ENCODE measurements around the gene STEAP3. TPM values are rescaled to one million over a fixed set of nuclear protein-coding genes. Genes with fewer than 3 reads are reported as not detected.
A peak's percentile ranks its signal among the peaks of the same experiment; 100 is the strongest.

The STEAP3 gene
- total RNA-seq, 1 donor from 2014 or later = 11.8 TPM

GRCh38 chr2:119222863-119223520 is 642 bp upstream of the STEAP3 start:
- no peak for DNase-seq
- ATAC-seq = no peak
- intact Hi-C loops (cut with micrococcal nuclease) = no loop called here

- intact Hi-C loops (cut with micrococcal nuclease) = no loop called here
- DNase-seq (no peak), ATAC-seq (no peak)
These were observed 914 bp downstream of the STEAP3 start for GRCh38 chr2:119224391-119225104.

GRCh38 chr2:119225105-119225865 is 1.7 kb downstream of the STEAP3 start:
- ATAC-seq (no peak), DNase-seq (no peak)
- intact Hi-C loops (cut with micrococcal nuclease) = no loop called here

GRCh38 chr2:119225926-119226325 is 2.3 kb downstream of the STEAP3 start:
- ATAC-seq (no peak), DNase-seq (no peak)
- intact Hi-C loops (cut with micrococcal nuclease) = no loop called here

- DNase-seq (no peak), ATAC-seq (no peak)
- intact Hi-C loops (cut with micrococcal nuclease) = no loop called here
These were observed 3.7 kb downstream of the STEAP3 start for GRCh38 chr2:119227346-119227745.

- no peak for ATAC-seq
- no peak for DNase-seq
- intact Hi-C loops (cut with micrococcal nuclease) = no loop called here
These were observed 4.5 kb downstream of the STEAP3 start for GRCh38 chr2:119228136-119228535.

GRCh38 chr2:119228964-119229363 is 5.3 kb downstream of the STEAP3 start:
- intact Hi-C loops (cut with micrococcal nuclease) = no loop called here
- DNase-seq = no peak
- ATAC-seq = no peak

- intact Hi-C loops (cut with micrococcal nuclease) = no loop called here
- no peak for DNase-seq
- no peak for ATAC-seq
These were observed 6.1 kb downstream of the STEAP3 start for GRCh38 chr2:119229716-119230115.

GRCh38 chr2:119230219-119231185 is 6.9 kb downstream of the STEAP3 start:
- intact Hi-C loops (cut with micrococcal nuclease) = no loop called here
- DNase-seq (no peak), ATAC-seq (no peak)

- no peak for ATAC-seq
- intact Hi-C loops (cut with micrococcal nuclease) = no loop called here
- DNase-seq = no peak
These were observed 8.5 kb downstream of the STEAP3 start for GRCh38 chr2:119231975-119232665.

GRCh38 chr2:119232666-119232993 is 9.0 kb downstream of the STEAP3 start:
- DNase-seq = no peak
- no peak for ATAC-seq
- intact Hi-C loops (cut with micrococcal nuclease) = no loop called here

- ATAC-seq (no peak), DNase-seq (no peak)
- intact Hi-C loops (cut with micrococcal nuclease) = no loop called here
These were observed 9.8 kb downstream of the STEAP3 start for GRCh38 chr2:119233326-119234020.

GRCh38 chr2:119234021-119235019 is 10.7 kb downstream of the STEAP3 start:
- ATAC-seq = peak; percentile 51

GRCh38 chr2:119236796-119237195 is 13.2 kb downstream of the STEAP3 start:
- no peak for ATAC-seq
- no peak for DNase-seq
- intact Hi-C loops (cut with micrococcal nuclease) = no loop called here

More at GRCh38 chr2:119234021-119235019, 10.7 kb downstream of the STEAP3 start:
- intact Hi-C loops (cut with micrococcal nuclease) = no loop called here
- DNase-seq = no peak

GRCh38 chr2:119240311-119241204 is 16.9 kb downstream of the STEAP3 start:
- intact Hi-C loops (cut with micrococcal nuclease) = no loop called here
- ATAC-seq (peak; percentile 96), DNase-seq (peak; percentile 82)

GRCh38 chr2:119241205-119241532 is 17.5 kb downstream of the STEAP3 start:
- ATAC-seq (no peak), DNase-seq (no peak)
- intact Hi-C loops (cut with micrococcal nuclease) = no loop called here

Data from left ventricle myocardium superior (tissue), 1 donor.